HepG2 (cell line): Measurements from ENCODE around the gene DIS3L2. TPM values are rescaled to one million over a fixed set of nuclear protein-coding genes. Genes with fewer than 3 reads are reported as not detected.

Source experiments
- ATAC-seq: fragments of 200-7000 bp; cut with Tn5 transposase; 3 replicates; pipeline ENCODE4 v1.9.1; 2020; ENCODE audit warnings: mild to moderate bottlenecking, moderate library complexity
- BruUV-seq: library from RNA; stranded (reverse); fragments of 400-500 nt; replicated peaks from 2 replicates; lab custom pipeline; 2021; lab: Mats Ljungman, UMichigan
- CTCF ChIA-PET: fragments of 300-600 bp; formaldehyde crosslinking; extraction: SDS; loops from one replicate; lab custom pipeline; 2021; ENCODE audit warnings: low total read pairs, inconsistent platforms, low intra/inter-chr PET ratio; lab: Yijun Ruan, JAX
- POLR2A ChIA-PET: fragments of 350-600 bp; sonication (Branson Sonifier 250); formaldehyde crosslinking; loops from one replicate; lab custom pipeline; 2020; ENCODE audit warnings: antibody characterized with exemption, inconsistent platforms; lab: Yijun Ruan, JAX
- DNase-seq: peaks from one replicate; pipeline ENCODE4 v3.0.0-alpha.2; 2015; ENCODE audit warnings: low spot score
- FAIRE-seq: peaks from 3 replicates; lab custom pipeline; 2011; peaks lifted over from hg19 to GRCh38; lab: Jason Lieb, UNC
- H2AFZ ChIP-seq: one replicate; pipeline ENCODE4 v1.6.1; 2011; ENCODE audit warnings: low read length, inconsistent platforms
- H3K27ac ChIP-seq: fragments of 300-600 bp; 3 replicates; pipeline ENCODE4 v1.8.0; 2011; ENCODE audit warnings: mixed run types, mild to moderate bottlenecking, mixed read lengths, low read length, inconsistent platforms; ENCODE audit not compliant: insufficient read depth; ENCODE audit errors: extremely low read length
- H3K27me3 ChIP-seq, 2 experiments: fragments of 200-600 bp in 1 of 2; 2 replicates in 1 of 2; 3 replicates in 1 of 2; pipeline versions ENCODE4 v1.6.0 to v1.8.0; 2011; ENCODE audit warnings: low read length in 2 of 2, mild to moderate bottlenecking in 2 of 2, moderate library complexity in 2 of 2, inconsistent platforms in 1 of 2; ENCODE audit not compliant: insufficient read depth in 2 of 2, control insufficient read depth in 1 of 2
- H3K36me3 ChIP-seq, 2 experiments: fragments of 200-600 bp in 1 of 2; replicated peaks in 1 of 2; 2 replicates in 1 of 2; 3 replicates in 1 of 2; pipeline versions ENCODE4 v1.5.1 to v1.8.0; 2011; ENCODE audit warnings: low read length in 2 of 2, inconsistent platforms in 1 of 2; ENCODE audit not compliant: insufficient read depth in 2 of 2, control insufficient read depth in 1 of 2
- H3K4me1 ChIP-seq: 2 replicates; pipeline ENCODE4 v1.5.1; 2012; ENCODE audit warnings: low read length, inconsistent platforms; ENCODE audit not compliant: insufficient read depth
- H3K4me2 ChIP-seq: 2 replicates; pipeline ENCODE4 v1.6.0; 2011; ENCODE audit warnings: low read depth, low read length, inconsistent platforms
- H3K4me3 ChIP-seq, 3 experiments: fragments of 200-600 bp in 1 of 3; sonication (generic), shearing (Covaris generic) in 1 of 3; replicated peaks in 1 of 3; 2 replicates each; pipeline ENCODE4 v1.5.1; 2011 to 2016; ENCODE audit warnings: low read length in 3 of 3, inconsistent platforms in 2 of 3, low read depth in 2 of 3, mild to moderate bottlenecking in 2 of 3, control low read depth in 1 of 3, mixed read lengths in 1 of 3; ENCODE audit not compliant: insufficient read depth in 1 of 3
- H3K79me2 ChIP-seq: one replicate; pipeline ENCODE4 v1.6.1; 2011; ENCODE audit warnings: low read length, inconsistent platforms; ENCODE audit not compliant: insufficient read depth
- H3K9ac ChIP-seq: 2 replicates; pipeline ENCODE4 v1.6.0; 2011; ENCODE audit warnings: mild to moderate bottlenecking, low read depth, low read length, inconsistent platforms; ENCODE audit not compliant: insufficient read depth
- H3K9me3 ChIP-seq: 2 replicates; pipeline ENCODE4 v1.5.1; 2012; ENCODE audit warnings: mild to moderate bottlenecking, low read length
- H4K20me1 ChIP-seq: 2 replicates; pipeline ENCODE4 v1.6.0; 2011; ENCODE audit warnings: inconsistent platforms, mild to moderate bottlenecking, low read length, moderate library complexity; ENCODE audit not compliant: insufficient read depth
- AHR ChIP-seq: IDR thresholded peaks from 2 replicates; pipeline ENCODE4 v1.6.1; 2018; ENCODE audit warnings: missing genetic modification reagents, missing compliant biosample characterization
- ARNT ChIP-seq: fragments of 450-650 bp; IDR thresholded peaks from 2 replicates; pipeline ENCODE4 v1.6.1; 2017
- GPN1 ChIP-seq: sonication (generic); formaldehyde crosslinking; IDR thresholded peaks from 2 replicates; pipeline ENCODE4 v1.5.1; 2020; ENCODE audit warnings: missing genetic modification reagents, borderline replicate concordance
- NCOR1 ChIP-seq: fragments of 200-600 bp; sonication (generic); IDR thresholded peaks from 2 replicates; pipeline ENCODE4 v1.7.0; 2017; ENCODE audit warnings: antibody characterized with exemption, low read length, borderline replicate concordance
- NONO ChIP-seq, 2 experiments: fragments of 450-650 bp in 1 of 2; sonication (generic) in 1 of 2; formaldehyde crosslinking in 1 of 2; IDR thresholded peaks in 1 of 2; conservative IDR thresholded peaks in 1 of 2; 2 replicates each; pipeline versions ENCODE4 v1.6.1 to v1.8.0; 2017 to 2022; ENCODE audit warnings: mild to moderate bottlenecking in 1 of 2, missing genetic modification reagents in 1 of 2, moderate library complexity in 1 of 2
- NR2F6 ChIP-seq, 2 experiments: IDR thresholded peaks; 2 replicates each; pipeline ENCODE4 v1.6.1; 2016; ENCODE audit warnings: antibody characterized with exemption in 1 of 2, mild to moderate bottlenecking in 1 of 2
- ONECUT2 ChIP-seq: sonication (generic); formaldehyde crosslinking; IDR thresholded peaks from 2 replicates; pipeline ENCODE4 v1.4.0; 2020; ENCODE audit warnings: missing genetic modification reagents
- RNF2 ChIP-seq: fragments of 450-650 bp; conservative IDR thresholded peaks from 2 replicates; pipeline ENCODE4 v1.6.1; 2016; ENCODE audit warnings: low read depth
- SRF ChIP-seq: IDR thresholded peaks from 2 replicates; pipeline ENCODE4 v1.6.1; 2011; ENCODE audit warnings: mild to moderate bottlenecking, low read depth, low read length, moderate library complexity
- SRSF9 ChIP-seq: fragments of 200-400 bp; formaldehyde crosslinking; IDR thresholded peaks from 2 replicates; pipeline ENCODE4 v1.6.1; 2018; ENCODE audit warnings: borderline replicate concordance, mild to moderate bottlenecking, low read depth, low read length; ENCODE audit not compliant: insufficient read depth, poor library complexity, severe bottlenecking
- ZNF281 ChIP-seq: sonication (generic); formaldehyde crosslinking; IDR thresholded peaks from 2 replicates; pipeline ENCODE4 v1.4.0; 2020; ENCODE audit warnings: missing genetic modification reagents, borderline replicate concordance
- ZNF296 ChIP-seq: sonication (generic); formaldehyde crosslinking; conservative IDR thresholded peaks from 2 replicates; pipeline ENCODE4 v1.5.0; 2020; ENCODE audit warnings: mild to moderate bottlenecking, missing genetic modification reagents
- ZNF441 ChIP-seq: sonication (generic); formaldehyde crosslinking; IDR thresholded peaks from 2 replicates; pipeline ENCODE4 v1.7.0; 2021; ENCODE audit warnings: missing genetic modification reagents, borderline replicate concordance
- ZNF615 ChIP-seq: sonication (generic); formaldehyde crosslinking; IDR thresholded peaks from 2 replicates; pipeline ENCODE4 v1.5.0; 2020; ENCODE audit warnings: mild to moderate bottlenecking, missing genetic modification reagents, borderline replicate concordance
- ZNF619 ChIP-seq: sonication (generic); formaldehyde crosslinking; IDR thresholded peaks from 2 replicates; pipeline ENCODE4 v1.4.0; 2020; ENCODE audit warnings: mild to moderate bottlenecking, missing genetic modification reagents
- ZNF788 ChIP-seq: sonication (generic); formaldehyde crosslinking; IDR thresholded peaks from 2 replicates; pipeline ENCODE4 v1.5.0; 2020; ENCODE audit warnings: mild to moderate bottlenecking, missing genetic modification reagents, borderline replicate concordance
- WGBS: methylation state at CpG from one replicate; pipeline ENCODE4 v1.1.6; 2017; ENCODE audit warnings: low lambda C conversion rate; 5-methylcytosine and 5-hydroxymethylcytosine counted together
- in situ Hi-C: cut with HindIII; loops from 2 replicates; pipeline ENCODE4 v1.10.0; 2017; ENCODE audit warnings: low pct_unique_long_range_greater_than_20kb; ENCODE audit not compliant: extremely low pct_ligation_motif_present
- intact Hi-C: fragments of 100-400 bp; cut with micrococcal nuclease; formaldehyde crosslinking; loops from one replicate; pipeline ENCODE4 v1.10.0; 2022; ENCODE audit not compliant: unreplicated experiment
- polyA plus RNA-seq, 8 experiments: library from polyadenylated mRNA; depleted of rRNA in 3 of 8; stranded (reverse) in 7 of 8; unstranded in 1 of 8; fragments of >200 nt; fragmentation: Illumina TruSeq in 4 of 8; extraction: Trizol in 4 of 8; gene quantifications; 2 replicates each; pipeline versions ENCODE4 v1.2.1 to v1.2.3, GENCODE V29; 2011 to 2016; ENCODE audit warnings: low read depth in 4 of 8, missing spikeins in 1 of 8, mixed read lengths in 1 of 8; ENCODE audit not compliant: insufficient read depth in 1 of 8
- total RNA-seq, 5 experiments: library from RNA; depleted of rRNA; stranded (reverse); fragments of >200 nt; fragmentation: Illumina TruSeq; extraction: Trizol; gene quantifications; 2 replicates each; pipeline ENCODE4 v1.2.3, GENCODE V29; 2016; ENCODE audit warnings: low read depth in 1 of 5
- TF ChIP-seq, protein P1 (sequence below): sonication (generic); formaldehyde crosslinking; IDR thresholded peaks from 2 replicates; pipeline ENCODE4 v1.8.0; 2022; ENCODE audit warnings: mild to moderate bottlenecking, missing genetic modification reagents, moderate library complexity
- TF ChIP-seq, protein P2 (sequence below): sonication (generic); formaldehyde crosslinking; IDR thresholded peaks from 2 replicates; pipeline ENCODE4 v1.9.0; 2021; ENCODE audit warnings: missing genetic modification reagents, mild to moderate bottlenecking, borderline replicate concordance

Gene DIS3L2
- total and polyA plus RNA-seq, 2 of the 13 experiments (the other 11 are each of a cell fraction or from before 2014, with no cell fraction given), result 7.0 to 23.9 TPM

DNA sequence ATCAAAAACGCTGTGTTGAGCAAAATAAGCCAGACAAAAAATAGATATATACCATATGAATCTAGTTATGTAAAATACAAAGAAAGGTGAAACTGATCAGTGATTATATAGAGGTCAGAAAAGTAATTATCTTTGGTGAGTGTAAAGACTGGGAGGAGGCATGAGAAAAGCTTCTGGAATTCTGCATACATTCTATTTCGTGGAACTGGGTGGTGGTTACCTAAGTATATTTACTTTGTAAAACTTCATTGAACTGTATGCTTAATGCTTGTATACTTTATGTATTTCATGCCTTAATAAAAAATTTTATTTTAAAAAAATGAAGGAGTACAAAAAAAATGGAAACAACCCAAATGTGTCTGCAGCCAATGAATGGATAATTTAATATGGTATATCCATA lies 263.9 kb downstream of the DIS3L2 start:
- intact Hi-C loops (loop anchor here (5.0 kb wide), 1 partner anchor 1078 kb away; no protein-coding TSS in a partner anchor), in situ Hi-C loops (no loop called here)
- no TSS peak for BruUV-seq
- Histone ChIP-seq H3K27me3 (no peaks in the 10 kb centered on the region), H3K4me2 (no peak overlapping the region), H3K9ac (no peak overlapping the region), H3K4me3 (no peak overlapping the region), H3K4me1 (no peaks in the 10 kb centered on the region), H4K20me1 (no peaks in the 10 kb centered on the region), H3K9me3 (no peaks in the 10 kb centered on the region), H2AFZ (no peak overlapping the region), H3K36me3 (peaks cover 1 to 7% of the 10 kb centered on the region in 2 experiments; a peak in 1 of 5 replicates), H3K79me2 (no peaks in the 10 kb centered on the region), H3K27ac (no peak overlapping the region)
- DNase-seq, result no peak
- WGBS, result 50% methylated on average over 2 of the region's 2 CpGs
- ChIA-PET POLR2A (no interaction called here), CTCF (no interaction called here)
- no peak for ATAC-seq
- no peak for TF ChIP-seq NONO (IDR thresholded peaks at IDR 0.05)
- TF ChIP-seq NONO (CRISPR knock-in tag; conservative IDR thresholded peaks at IDR 0.05), result no peak
- TF ChIP-seq ZNF281 (CRISPR knock-in tag), result no peak
- no peak for TF ChIP-seq NR2F6 (IDR thresholded peaks at IDR 0.05)
- TF ChIP-seq NR2F6 (CRISPR knock-in tag; IDR thresholded peaks at IDR 0.05), result no peak
- TF ChIP-seq RNF2, result no peak
- no peak for TF ChIP-seq ZNF788 (CRISPR knock-in tag)
- TF ChIP-seq ZNF619, result no peak
- TF ChIP-seq ARNT, result no peak
- TF ChIP-seq SRSF9, result no peak
- TF ChIP-seq, protein P1, sequence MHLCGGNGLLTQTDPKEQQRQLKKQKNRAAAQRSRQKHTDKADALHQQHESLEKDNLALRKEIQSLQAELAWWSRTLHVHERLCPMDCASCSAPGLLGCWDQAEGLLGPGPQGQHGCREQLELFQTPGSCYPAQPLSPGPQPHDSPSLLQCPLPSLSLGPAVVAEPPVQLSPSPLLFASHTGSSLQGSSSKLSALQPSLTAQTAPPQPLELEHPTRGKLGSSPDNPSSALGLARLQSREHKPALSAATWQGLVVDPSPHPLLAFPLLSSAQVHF (CRISPR knock-in tag), result no peak
- TF ChIP-seq ZNF296 (CRISPR knock-in tag), result no peak
- TF ChIP-seq NCOR1, result no peak
- no peak for TF ChIP-seq ZNF615 (CRISPR knock-in tag)
- TF ChIP-seq GPN1 (CRISPR knock-in tag), result no peak
- TF ChIP-seq, protein P2, sequence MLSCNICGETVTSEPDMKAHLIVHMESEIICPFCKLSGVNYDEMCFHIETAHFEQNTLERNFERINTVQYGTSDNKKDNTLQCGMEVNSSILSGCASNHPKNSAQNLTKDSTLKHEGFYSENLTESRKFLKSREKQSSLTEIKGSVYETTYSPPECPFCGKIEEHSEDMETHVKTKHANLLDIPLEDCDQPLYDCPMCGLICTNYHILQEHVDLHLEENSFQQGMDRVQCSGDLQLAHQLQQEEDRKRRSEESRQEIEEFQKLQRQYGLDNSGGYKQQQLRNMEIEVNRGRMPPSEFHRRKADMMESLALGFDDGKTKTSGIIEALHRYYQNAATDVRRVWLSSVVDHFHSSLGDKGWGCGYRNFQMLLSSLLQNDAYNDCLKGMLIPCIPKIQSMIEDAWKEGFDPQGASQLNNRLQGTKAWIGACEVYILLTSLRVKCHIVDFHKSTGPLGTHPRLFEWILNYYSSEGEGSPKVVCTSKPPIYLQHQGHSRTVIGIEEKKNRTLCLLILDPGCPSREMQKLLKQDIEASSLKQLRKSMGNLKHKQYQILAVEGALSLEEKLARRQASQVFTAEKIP, result no peak
- no peak for TF ChIP-seq ZNF441 (CRISPR knock-in tag)
- no peak for TF ChIP-seq AHR (CRISPR knock-in tag)
- no peak for TF ChIP-seq ONECUT2 (CRISPR knock-in tag)
- no peak for TF ChIP-seq SRF
- FAIRE-seq, result no peak
